Measurements from ENCODE around the gene FAM120A.

Gene FAM120A

GRCh38 chr9:93446073-93446472 is 5.4 kb upstream of the FAM120A start:
- TF ChIP-seq CTCF (IDR thresholded peaks at IDR 0.05; ENCODE audit: borderline replicate concordance, insufficient read depth, low read depth, low read length) = no peak
- H3K4me3 ChIP-seq (ENCODE audit: low read depth, low read length) = no peak overlapping the region

GRCh38 chr9:93447655-93448054 is 3.8 kb upstream of the FAM120A start:
- no peak for TF ChIP-seq CTCF (IDR thresholded peaks at IDR 0.05; ENCODE audit: borderline replicate concordance, insufficient read depth, low read depth, low read length)
- no peak overlapping the region for H3K4me3 ChIP-seq (ENCODE audit: low read depth, low read length)

GRCh38 chr9:93451849-93452709 is 594 bp downstream of the FAM120A start:
- TF ChIP-seq CTCF (IDR thresholded peaks at IDR 0.05; ENCODE audit: borderline replicate concordance, insufficient read depth, low read depth, low read length) = 0 out of 2 replicates have a peak, but pooled peaks have one; percentile 26
- peak overlapping the region; percentile 91 for H3K4me3 ChIP-seq (ENCODE audit: low read depth, low read length)

- no peak for TF ChIP-seq CTCF (IDR thresholded peaks at IDR 0.05; ENCODE audit: borderline replicate concordance, insufficient read depth, low read depth, low read length)
- peak overlapping the region; percentile 91 for H3K4me3 ChIP-seq (ENCODE audit: low read depth, low read length)
These were observed 1.2 kb downstream of the FAM120A start for GRCh38 chr9:93452710-93453046.

GRCh38 chr9:93453047-93453914 is 1.8 kb downstream of the FAM120A start, which contains the start of gene FAM120AOS:
Gene FAM120AOS, minus strand, starts transcription at chr9:93453581. Its CDS starts 872 bp downstream, at chr9:93452709.
- H3K4me3 ChIP-seq (ENCODE audit: low read depth, low read length) = peak within 1 kb of the TSS; percentile 91
- no peak for TF ChIP-seq CTCF (IDR thresholded peaks at IDR 0.05; ENCODE audit: borderline replicate concordance, insufficient read depth, low read depth, low read length)

GRCh38 chr9:93456022-93456421 is 4.5 kb downstream of the FAM120A start:
- H3K4me3 ChIP-seq (ENCODE audit: low read depth, low read length) = no peak overlapping the region
- no peak for TF ChIP-seq CTCF (IDR thresholded peaks at IDR 0.05; ENCODE audit: borderline replicate concordance, insufficient read depth, low read depth, low read length)
